ENCODE measurements around the gene CCN5.

The CCN5 gene

GRCh38 chr20:44703956-44704488 is 11.1 kb upstream of the CCN5 start:
- TF ChIP-seq CTCF (IDR thresholded peaks at IDR 0.05; ENCODE audit: insufficient read depth, low read length, poor library complexity, severe bottlenecking), result no peak
- Histone ChIP-seq H3K4me3 (replicated peaks; ENCODE audit: low read depth, low read length) (no peak overlapping the region), H3K27me3 (replicated peaks; ENCODE audit: control insufficient read depth, insufficient read depth, low read length) (no peaks in the 10 kb centered on the region), H3K36me3 (ENCODE audit: control insufficient read depth, insufficient read depth, low read length) (no peaks in the 10 kb centered on the region)
- no peak for DNase-seq (ENCODE audit: extremely low read depth, insufficient read length)

- TF ChIP-seq CTCF (IDR thresholded peaks at IDR 0.05; ENCODE audit: insufficient read depth, low read length, poor library complexity, severe bottlenecking), result no peak
- no peak overlapping the region for H3K4me3 ChIP-seq (replicated peaks; ENCODE audit: low read depth, low read length)
- H3K36me3 ChIP-seq (ENCODE audit: control insufficient read depth, insufficient read depth, low read length), result no peaks in the 10 kb centered on the region
- no peaks in the 10 kb centered on the region for H3K27me3 ChIP-seq (replicated peaks; ENCODE audit: control insufficient read depth, insufficient read depth, low read length)
- DNase-seq (ENCODE audit: extremely low read depth, insufficient read length), result no peak
Measured at GRCh38 chr20:44704551-44704971, 10.6 kb upstream of the CCN5 start.

- H3K27me3 ChIP-seq (replicated peaks; ENCODE audit: control insufficient read depth, insufficient read depth, low read length), result no peaks in the 10 kb centered on the region
- no peak overlapping the region for H3K4me3 ChIP-seq (replicated peaks; ENCODE audit: low read depth, low read length)
- no peak for TF ChIP-seq CTCF (IDR thresholded peaks at IDR 0.05; ENCODE audit: insufficient read depth, low read length, poor library complexity, severe bottlenecking)
- no peaks in the 10 kb centered on the region for H3K36me3 ChIP-seq (ENCODE audit: control insufficient read depth, insufficient read depth, low read length)
- DNase-seq (ENCODE audit: extremely low read depth, insufficient read length), result no peak
Measured at GRCh38 chr20:44705364-44706094, 9.6 kb upstream of the CCN5 start.

- Histone ChIP-seq H3K4me3 (replicated peaks; ENCODE audit: low read depth, low read length) (no peak overlapping the region), H3K27me3 (replicated peaks; ENCODE audit: control insufficient read depth, insufficient read depth, low read length) (no peaks in the 10 kb centered on the region), H3K36me3 (ENCODE audit: control insufficient read depth, insufficient read depth, low read length) (no peaks in the 10 kb centered on the region)
- TF ChIP-seq CTCF (IDR thresholded peaks at IDR 0.05; ENCODE audit: insufficient read depth, low read length, poor library complexity, severe bottlenecking), result no peak
- DNase-seq (ENCODE audit: extremely low read depth, insufficient read length), result no peak
Measured at GRCh38 chr20:44706301-44707017, 8.7 kb upstream of the CCN5 start.

- H3K4me3 ChIP-seq (replicated peaks; ENCODE audit: low read depth, low read length), result no peak overlapping the region
- no peak for DNase-seq (ENCODE audit: extremely low read depth, insufficient read length)
- H3K27me3 ChIP-seq (replicated peaks; ENCODE audit: control insufficient read depth, insufficient read depth, low read length), result no peaks in the 10 kb centered on the region
- TF ChIP-seq CTCF (IDR thresholded peaks at IDR 0.05; ENCODE audit: insufficient read depth, low read length, poor library complexity, severe bottlenecking), result no peak
- no peaks in the 10 kb centered on the region for H3K36me3 ChIP-seq (ENCODE audit: control insufficient read depth, insufficient read depth, low read length)
Measured at GRCh38 chr20:44707018-44707579, 8.1 kb upstream of the CCN5 start.

Data from GM06990 (cell line).